Keratinocyte (primary cell): ENCODE data around the gene TATDN2. TPM values are rescaled to one million over a fixed set of nuclear protein-coding genes. Genes with fewer than 3 reads are reported as not detected.

Experiments
- DNase-seq: peaks from one replicate; pipeline ENCODE4 v3.0.0-alpha.2; 2011; ENCODE audit warnings: low read depth, missing footprints, low spot score
- FAIRE-seq: peaks from 2 replicates; lab custom pipeline; 2011; peaks lifted over from hg19 to GRCh38; lab: Jason Lieb, UNC
- H2AFZ ChIP-seq: 2 replicates; pipeline ENCODE4 v1.6.0; 2012; ENCODE audit warnings: low read length, control low read depth, inconsistent platforms; ENCODE audit not compliant: control insufficient read depth
- H3K27ac ChIP-seq: 2 replicates; pipeline ENCODE4 v1.5.1; 2011; ENCODE audit warnings: low read length; ENCODE audit not compliant: control insufficient read depth, insufficient read depth
- H3K27me3 ChIP-seq: 3 replicates; pipeline ENCODE4 v1.6.0; 2011; ENCODE audit warnings: low read length; ENCODE audit not compliant: control insufficient read depth, insufficient read depth; ENCODE audit errors: extremely low read depth
- H3K36me3 ChIP-seq, 2 experiments: 2 replicates in 1 of 2; 3 replicates in 1 of 2; pipeline ENCODE4 v1.5.1; 2011; ENCODE audit warnings: low read length in 2 of 2, mild to moderate bottlenecking in 1 of 2; ENCODE audit not compliant: control insufficient read depth in 2 of 2, insufficient read depth in 2 of 2; ENCODE audit errors: extremely low read depth in 1 of 2
- H3K4me1 ChIP-seq: 3 replicates; pipeline ENCODE4 v1.5.1; 2011; ENCODE audit warnings: low read length; ENCODE audit not compliant: control insufficient read depth, insufficient read depth; ENCODE audit errors: extremely low read depth
- H3K4me2 ChIP-seq: 3 replicates; pipeline ENCODE4 v1.6.0; 2011; ENCODE audit warnings: low read depth, low read length; ENCODE audit not compliant: control insufficient read depth, insufficient read depth; ENCODE audit errors: extremely low read depth
- H3K4me3 ChIP-seq, 3 experiments: fragments of 200-600 bp in 1 of 3; sonication (generic) in 1 of 3; 2 replicates in 2 of 3; 3 replicates in 1 of 3; pipeline ENCODE4 v1.5.1; 2011 to 2016; ENCODE audit warnings: low read length in 3 of 3, mild to moderate bottlenecking in 3 of 3, control low read depth in 2 of 3, inconsistent platforms in 1 of 3, low read depth in 1 of 3, mixed read lengths in 1 of 3, mixed run types in 1 of 3, moderate library complexity in 1 of 3; ENCODE audit not compliant: control insufficient read depth in 2 of 3, insufficient read depth in 2 of 3; ENCODE audit errors: extremely low read depth in 1 of 3
- H3K79me2 ChIP-seq: 2 replicates; pipeline ENCODE4 v1.6.0; 2012; ENCODE audit warnings: low read length; ENCODE audit not compliant: control insufficient read depth, insufficient read depth
- H3K9ac ChIP-seq: 3 replicates; pipeline ENCODE4 v1.6.0; 2011; ENCODE audit warnings: low read length; ENCODE audit not compliant: control insufficient read depth, insufficient read depth; ENCODE audit errors: extremely low read depth
- H3K9me1 ChIP-seq: 3 replicates; pipeline ENCODE4 v1.6.0; 2011; ENCODE audit warnings: low read length; ENCODE audit not compliant: control insufficient read depth, insufficient read depth; ENCODE audit errors: extremely low read depth
- H3K9me3 ChIP-seq: 2 replicates; pipeline ENCODE4 v1.5.1; 2012; ENCODE audit warnings: low read depth, low read length; ENCODE audit not compliant: control insufficient read depth
- H4K20me1 ChIP-seq: 3 replicates; pipeline ENCODE4 v1.6.0; 2011; ENCODE audit warnings: low read length; ENCODE audit not compliant: control insufficient read depth, insufficient read depth; ENCODE audit errors: extremely low read depth
- EZH2 ChIP-seq: IDR thresholded peaks from one replicate; pipeline ENCODE4 v1.6.1; 2012; ENCODE audit warnings: inconsistent platforms, mild to moderate bottlenecking, low read length, moderate library complexity
- dilution Hi-C: fragments of 300-500 bp; cut with MboI; formaldehyde crosslinking; loops from one replicate; pipeline ENCODE4 v1.7.0; 2020; ENCODE audit warnings: low sequenced_read_pairs; ENCODE audit not compliant: extremely low pct_ligation_motif_present
- polyA plus RNA-seq, 5 experiments: library from polyadenylated mRNA; depleted of rRNA in 3 of 5; stranded (reverse) in 3 of 5; stranded (forward) in 1 of 5; unstranded in 1 of 5; fragments of >200 nt; gene quantifications; 1 replicate in 1 of 5; 2 replicates in 3 of 5; 3 replicates in 1 of 5; pipeline versions ENCODE4 v1.2.1 to v1.2.3, GENCODE V29; 2011 to 2012; ENCODE audit warnings: missing spikeins in 2 of 5, low read depth in 1 of 5, low replicate concordance in 1 of 5
- TF ChIP-seq, protein P1 (sequence below), 3 experiments: IDR thresholded peaks in 1 of 3; conservative IDR thresholded peaks in 1 of 3; optimal IDR thresholded peaks in 1 of 3; 2 replicates in 2 of 3; 3 replicates in 1 of 3; pipeline versions ENCODE3 to v1.5.1; 2011; ENCODE audit warnings: low read length in 3 of 3, mild to moderate bottlenecking in 3 of 3, moderate library complexity in 2 of 3, control low read depth in 1 of 3, inconsistent platforms in 1 of 3; ENCODE audit not compliant: insufficient read depth in 2 of 3; ENCODE audit errors: extremely low read depth in 1 of 3

The TATDN2 gene
- polyA plus RNA-seq, 1 donor (not counting 4 experiments of a cell fraction or from before 2014, with no cell fraction given) = 13.8 TPM

DNA sequence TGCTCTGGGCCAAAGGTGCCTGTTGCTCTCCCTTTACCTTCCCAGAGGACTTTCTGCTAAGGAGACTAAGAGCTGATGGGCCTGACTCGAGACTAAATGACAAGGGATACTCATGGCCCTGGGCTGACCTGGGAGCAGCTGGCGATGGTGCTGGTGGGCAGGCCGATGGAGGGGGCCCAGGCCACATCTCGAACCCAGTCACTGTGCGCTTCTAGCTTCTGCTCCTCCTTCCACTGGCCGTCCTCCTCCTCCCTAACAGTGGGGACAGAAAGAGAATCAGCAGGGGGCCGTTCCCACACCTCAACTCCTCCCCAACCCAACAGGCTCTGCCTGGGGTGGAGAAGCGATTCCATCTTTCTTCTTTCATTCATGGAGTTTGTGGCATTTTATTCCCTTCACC lies 56.6 kb downstream of the TATDN2 start:
- no peak overlapping the region for H3K4me2 ChIP-seq
- no peak overlapping the region for H3K27ac ChIP-seq
- H4K20me1 ChIP-seq = peaks cover 6% of the 10 kb centered on the region
- no peaks in the 10 kb centered on the region for H3K79me2 ChIP-seq
- H3K36me3 ChIP-seq = peaks cover 41 to 43% of the 10 kb centered on the region in 2 experiments
- H3K9ac ChIP-seq = no peak overlapping the region
- no peaks in the 10 kb centered on the region for H3K9me3 ChIP-seq
- H2AFZ ChIP-seq = no peak overlapping the region
- no peak overlapping the region for H3K4me3 ChIP-seq
- FAIRE-seq (no peak), DNase-seq (no peak)
- H3K27me3 ChIP-seq = no peaks in the 10 kb centered on the region
- H3K9me1 ChIP-seq = no peaks in the 10 kb centered on the region
- TF ChIP-seq, protein P1, sequence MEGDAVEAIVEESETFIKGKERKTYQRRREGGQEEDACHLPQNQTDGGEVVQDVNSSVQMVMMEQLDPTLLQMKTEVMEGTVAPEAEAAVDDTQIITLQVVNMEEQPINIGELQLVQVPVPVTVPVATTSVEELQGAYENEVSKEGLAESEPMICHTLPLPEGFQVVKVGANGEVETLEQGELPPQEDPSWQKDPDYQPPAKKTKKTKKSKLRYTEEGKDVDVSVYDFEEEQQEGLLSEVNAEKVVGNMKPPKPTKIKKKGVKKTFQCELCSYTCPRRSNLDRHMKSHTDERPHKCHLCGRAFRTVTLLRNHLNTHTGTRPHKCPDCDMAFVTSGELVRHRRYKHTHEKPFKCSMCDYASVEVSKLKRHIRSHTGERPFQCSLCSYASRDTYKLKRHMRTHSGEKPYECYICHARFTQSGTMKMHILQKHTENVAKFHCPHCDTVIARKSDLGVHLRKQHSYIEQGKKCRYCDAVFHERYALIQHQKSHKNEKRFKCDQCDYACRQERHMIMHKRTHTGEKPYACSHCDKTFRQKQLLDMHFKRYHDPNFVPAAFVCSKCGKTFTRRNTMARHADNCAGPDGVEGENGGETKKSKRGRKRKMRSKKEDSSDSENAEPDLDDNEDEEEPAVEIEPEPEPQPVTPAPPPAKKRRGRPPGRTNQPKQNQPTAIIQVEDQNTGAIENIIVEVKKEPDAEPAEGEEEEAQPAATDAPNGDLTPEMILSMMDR (optimal IDR thresholded peaks at IDR 0.05 in 1 of 3, IDR thresholded peaks at IDR 0.05 in 1 of 3, conservative IDR thresholded peaks at IDR 0.05 in 1 of 3; ENCODE audit: extremely low read depth in 1 of 3, insufficient read depth in 2 of 3, low read length in 3 of 3) = no peak
- TF ChIP-seq EZH2 = no peak
- dilution Hi-C loops = no loop called here
- no peaks in the 10 kb centered on the region for H3K4me1 ChIP-seq

DNA sequence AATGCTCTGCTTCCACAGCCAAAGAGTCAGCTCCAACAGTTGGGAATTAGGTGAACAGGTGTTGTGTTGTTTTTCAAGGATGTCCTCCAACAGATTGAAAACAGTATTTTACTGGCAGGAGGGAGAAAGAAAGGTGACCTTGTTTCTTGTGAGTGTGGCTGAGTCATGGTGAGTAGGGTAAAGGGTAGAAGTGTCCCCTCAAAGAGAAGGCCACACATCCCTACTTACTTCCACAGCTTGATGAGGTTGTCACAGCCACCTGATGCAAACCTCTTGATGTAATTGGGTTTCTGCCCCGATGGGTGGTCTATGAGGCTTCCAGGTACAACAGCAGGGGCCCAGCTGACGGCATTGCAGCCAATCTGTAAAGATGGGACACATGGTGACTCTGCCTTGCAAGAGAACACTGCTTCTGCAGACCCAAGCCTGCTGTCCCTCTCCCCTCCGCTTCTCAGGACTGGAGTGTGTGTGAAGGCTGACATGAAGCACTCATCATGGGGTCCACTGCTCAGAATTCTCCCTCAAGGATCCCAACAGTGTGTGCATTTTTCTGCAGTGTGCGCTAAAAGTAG lies 57.2 kb downstream of the TATDN2 start:
- TF ChIP-seq, protein P1 (optimal IDR thresholded peaks at IDR 0.05 in 1 of 3, IDR thresholded peaks at IDR 0.05 in 1 of 3, conservative IDR thresholded peaks at IDR 0.05 in 1 of 3; ENCODE audit: extremely low read depth in 1 of 3, insufficient read depth in 2 of 3, low read length in 3 of 3) = no peak
- no peak for TF ChIP-seq EZH2
- DNase-seq (no peak), FAIRE-seq (no peak)
- no peaks in the 10 kb centered on the region for H3K4me1 ChIP-seq
- no peak overlapping the region for H3K9ac ChIP-seq
- peaks cover 6% of the 10 kb centered on the region for H4K20me1 ChIP-seq
- dilution Hi-C loops = no loop called here
- no peaks in the 10 kb centered on the region for H3K79me2 ChIP-seq
- H3K4me2 ChIP-seq = no peak overlapping the region
- no peak overlapping the region for H3K4me3 ChIP-seq
- H2AFZ ChIP-seq = no peak overlapping the region
- H3K9me3 ChIP-seq = no peaks in the 10 kb centered on the region
- no peak overlapping the region for H3K27ac ChIP-seq
- H3K9me1 ChIP-seq = no peaks in the 10 kb centered on the region
- no peaks in the 10 kb centered on the region for H3K27me3 ChIP-seq
- peaks cover 38% of the 10 kb centered on the region in 2 experiments for H3K36me3 ChIP-seq
